OCI-LY7 (cell line): Measurements from ENCODE around the gene VAT1. TPM values are rescaled to one million over a fixed set of nuclear protein-coding genes. Genes with fewer than 3 reads are reported as not detected.

Experiments
- BruUV-seq: library from RNA; stranded (reverse); fragments of 400-500 nt; replicated peaks from 2 replicates; lab custom pipeline; 2021; lab: Mats Ljungman, UMichigan
- CTCF ChIA-PET: fragments of 300-600 bp; sonication (Branson Sonifier 250); formaldehyde crosslinking; loops from one replicate; lab custom pipeline; 2022; ENCODE audit warnings: antibody characterized with exemption; ENCODE audit not compliant: unreplicated experiment; lab: Charles Lee
- POLR2A ChIA-PET: fragments of 300-600 bp; sonication (Branson Sonifier 250); formaldehyde crosslinking; loops from one replicate; lab custom pipeline; 2022; ENCODE audit warnings: antibody characterized with exemption; lab: Charles Lee
- DNase-seq: peaks from one replicate; pipeline ENCODE4 v3.0.0-alpha.2; 2015; ENCODE audit warnings: low spot score
- H2AFZ ChIP-seq: fragments of 200-600 bp; sonication (generic), shearing (Covaris generic); 2 replicates; pipeline ENCODE4 v1.6.1; 2014; ENCODE audit warnings: mild to moderate bottlenecking, antibody characterized with exemption, low read length, moderate library complexity
- H3K27ac ChIP-seq: fragments of 200-600 bp; sonication (generic); 2 replicates; pipeline ENCODE4 v1.5.1; 2014; ENCODE audit warnings: mixed run types, low read depth, mild to moderate bottlenecking, moderate library complexity, low read length, inconsistent platforms; ENCODE audit not compliant: poor library complexity, severe bottlenecking
- H3K36me3 ChIP-seq: fragments of 200-600 bp; sonication (generic); 2 replicates; pipeline ENCODE4 v1.6.1; 2014; ENCODE audit warnings: mild to moderate bottlenecking, antibody characterized with exemption, low read length, moderate library complexity, mixed read lengths; ENCODE audit not compliant: insufficient read depth
- H3K4me1 ChIP-seq: fragments of 200-600 bp; sonication (generic); 2 replicates; pipeline ENCODE4 v1.5.1; 2014; ENCODE audit warnings: mild to moderate bottlenecking, low read length; ENCODE audit not compliant: insufficient read depth, poor library complexity, severe bottlenecking
- H3K4me2 ChIP-seq: fragments of 200-600 bp; sonication (generic); 2 replicates; pipeline ENCODE4 v1.6.1; 2014; ENCODE audit warnings: mild to moderate bottlenecking, low read length
- H3K4me3 ChIP-seq: fragments of 200-600 bp; sonication (generic); 2 replicates; pipeline ENCODE4 v1.5.1; 2014; ENCODE audit warnings: mild to moderate bottlenecking, low read depth, low read length; ENCODE audit not compliant: poor library complexity, severe bottlenecking
- H3K79me2 ChIP-seq: fragments of 200-600 bp; sonication (generic); 2 replicates; pipeline ENCODE4 v1.6.1; 2016; ENCODE audit warnings: low read depth, mild to moderate bottlenecking, low read length, moderate library complexity, mixed read lengths; ENCODE audit not compliant: insufficient read depth
- H3K9me2 ChIP-seq: fragments of 200-600 bp; sonication (generic); 2 replicates; pipeline ENCODE4 v1.6.1; 2016; ENCODE audit warnings: mild to moderate bottlenecking, low read length, mixed read lengths; ENCODE audit not compliant: insufficient read depth
- H3K9me3 ChIP-seq: fragments of 200-600 bp; sonication (generic); 2 replicates; pipeline ENCODE4 v1.6.1; 2014; ENCODE audit warnings: mild to moderate bottlenecking, mixed run types, low read length, mixed read lengths
- H4K20me1 ChIP-seq: fragments of 200-600 bp; sonication (generic); 2 replicates; pipeline ENCODE4 v1.6.1; 2014; ENCODE audit warnings: mild to moderate bottlenecking, antibody characterized with exemption, low read length, moderate library complexity, mixed read lengths; ENCODE audit not compliant: insufficient read depth
- CTCF ChIP-seq: fragments of 200-600 bp; sonication (generic); conservative IDR thresholded peaks from 2 replicates; pipeline ENCODE4 v1.5.1; 2014; ENCODE audit warnings: mild to moderate bottlenecking, antibody characterized with exemption, low read length, moderate library complexity, mixed read lengths
- EZH2phosphoT487 ChIP-seq: fragments of 200-600 bp; sonication (generic); IDR thresholded peaks from 2 replicates; pipeline ENCODE4 v1.6.1; 2018; ENCODE audit warnings: low read depth, borderline replicate concordance, mild to moderate bottlenecking, mixed run types, antibody characterized with exemption, low read length, moderate library complexity, mixed read lengths
- intact Hi-C: fragments of 100-400 bp; cut with micrococcal nuclease; formaldehyde crosslinking; loops from one replicate; pipeline ENCODE4 v1.10.0; 2022; ENCODE audit not compliant: unreplicated experiment
- total RNA-seq, 2 experiments: library from RNA; depleted of rRNA in 1 of 2; stranded (reverse); fragments of >200 nt in 1 of 2; shearing (Covaris generic) in 1 of 2; gene quantifications; 2 replicates each; pipeline ENCODE4 v1.2.3, GENCODE V29; 2014 to 2022

The VAT1 gene
- total RNA-seq, 2 experiments from 2014 or later: 26.2 to 51.3 TPM

DNA sequence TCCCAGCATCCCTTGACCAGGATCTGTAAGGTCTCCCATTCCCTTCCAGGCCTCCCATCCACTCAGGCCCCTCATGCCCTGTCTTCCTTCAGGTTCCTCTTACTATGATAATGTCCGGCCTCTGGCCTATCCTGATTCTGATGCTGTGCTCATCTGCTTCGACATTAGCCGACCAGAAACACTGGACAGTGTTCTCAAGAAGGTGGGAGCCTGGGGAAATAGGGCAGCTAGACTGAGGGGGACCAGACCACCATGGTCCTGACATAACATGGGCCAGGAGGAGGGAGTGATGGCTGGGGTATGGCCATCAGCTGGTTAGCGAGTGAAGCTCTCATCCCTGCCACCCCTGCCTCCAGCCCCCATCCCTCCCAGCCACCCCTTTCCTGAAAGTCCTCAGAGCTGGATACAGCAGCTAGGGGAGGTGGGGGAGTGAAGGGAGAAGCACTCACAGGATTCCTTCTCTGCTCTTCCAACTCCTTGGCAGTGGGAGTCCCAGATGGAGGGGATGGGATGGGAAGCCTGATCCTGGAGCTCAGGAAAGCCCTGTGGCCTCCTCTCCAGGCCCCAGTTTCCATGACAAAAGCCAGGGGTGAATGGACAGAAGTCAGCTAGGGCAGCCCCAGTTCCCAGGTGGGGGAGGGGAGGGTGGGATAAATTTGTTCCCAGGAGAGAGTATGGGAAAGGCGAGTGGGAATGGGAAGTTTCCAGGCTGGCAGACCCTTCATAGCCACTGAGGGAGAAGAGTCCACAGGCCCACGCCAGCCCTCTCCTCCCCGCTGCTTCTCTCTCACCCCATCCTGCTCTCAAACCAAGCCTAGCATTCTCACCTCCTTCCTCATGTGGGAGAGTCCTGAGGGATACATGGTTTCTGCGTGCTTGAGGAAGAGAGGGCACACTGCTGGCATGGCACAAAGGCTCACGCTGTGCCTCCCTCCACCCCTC is 5.2 kb upstream of the VAT1 start:
- no peak for TF ChIP-seq CTCF
- no peaks in the 10 kb centered on the region for H3K9me2 ChIP-seq
- no peaks in the 10 kb centered on the region for H3K79me2 ChIP-seq
- no peak overlapping the region for H3K27ac ChIP-seq
- H3K4me1 ChIP-seq: peaks cover 14% of the 10 kb centered on the region
- H2AFZ ChIP-seq: no peak overlapping the region
- H4K20me1 ChIP-seq: no peaks in the 10 kb centered on the region
- no peak for DNase-seq
- H3K4me3 ChIP-seq: no peak overlapping the region
- POLR2A ChIA-PET: interaction anchor here (0.5 kb wide), 1 partner anchor 304 kb away, joined by 4 read pairs; no protein-coding TSS in a partner anchor
- no peaks in the 10 kb centered on the region for H3K36me3 ChIP-seq
- no peak overlapping the region for H3K4me2 ChIP-seq
- H3K9me3 ChIP-seq: no peaks in the 10 kb centered on the region
- intact Hi-C loops: no loop called here
- CTCF ChIA-PET: no interaction called here
- BruUV-seq: no TSS peak

DNA sequence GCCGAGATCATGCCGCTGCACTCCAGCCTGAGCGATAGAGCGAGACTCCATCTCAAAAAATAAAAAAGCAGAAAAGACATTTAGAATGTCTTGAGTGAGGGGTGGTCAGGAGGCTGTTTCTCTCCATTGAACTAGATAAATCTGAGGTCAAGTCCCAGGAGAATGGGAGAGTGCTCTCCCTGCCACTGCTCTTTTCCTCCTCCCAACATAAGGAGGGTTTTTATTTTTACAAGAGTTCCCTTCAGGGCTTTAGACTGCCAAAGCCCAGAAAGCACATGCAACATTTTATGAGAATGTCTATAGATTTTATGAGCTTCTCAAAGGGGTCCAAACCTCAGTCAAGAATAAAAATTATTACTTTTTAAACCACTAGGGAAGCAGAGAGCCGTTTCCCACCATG is 4.4 kb upstream of the VAT1 start:
- no TSS peak for BruUV-seq
- H3K79me2 ChIP-seq: no peaks in the 10 kb centered on the region
- no peak for TF ChIP-seq EZH2phosphoT487
- TF ChIP-seq CTCF: 0 out of 2 replicates have a peak, but pooled peaks have one; percentile 23
- ChIA-PET POLR2A (no interaction called here), CTCF (no interaction called here)
- no peaks in the 10 kb centered on the region for H3K9me3 ChIP-seq
- H3K4me3 ChIP-seq: no peak overlapping the region
- no peaks in the 10 kb centered on the region for H3K9me2 ChIP-seq
- H3K27ac ChIP-seq: no peak overlapping the region
- no peaks in the 10 kb centered on the region for H4K20me1 ChIP-seq
- H3K36me3 ChIP-seq: no peaks in the 10 kb centered on the region
- intact Hi-C loops: no loop called here
- no peak for DNase-seq
- H3K4me1 ChIP-seq: peaks cover 14% of the 10 kb centered on the region
- no peak overlapping the region for H2AFZ ChIP-seq
- H3K4me2 ChIP-seq: no peak overlapping the region
